GM21723 (cell line): ENCODE results near the gene TMIGD1.

Source experiments
- ATAC-seq: cut with Tn5 transposase; IDR thresholded peaks from one replicate; pipeline ENCODE4 v1.9.1; 2021; ENCODE audit warnings: mild to moderate bottlenecking, moderate library complexity; ENCODE audit not compliant: unreplicated experiment

Gene TMIGD1

GRCh38 chr17:30332057-30332542, 1.8 kb downstream of the TMIGD1 start:
- ATAC-seq: peak; percentile 69

- no peak for ATAC-seq
Measured at GRCh38 chr17:30326809-30327208, 7.0 kb downstream of the TMIGD1 start.

- no peak for ATAC-seq
Measured at GRCh38 chr17:30324723-30325122, 9.1 kb downstream of the TMIGD1 start.

DNA sequence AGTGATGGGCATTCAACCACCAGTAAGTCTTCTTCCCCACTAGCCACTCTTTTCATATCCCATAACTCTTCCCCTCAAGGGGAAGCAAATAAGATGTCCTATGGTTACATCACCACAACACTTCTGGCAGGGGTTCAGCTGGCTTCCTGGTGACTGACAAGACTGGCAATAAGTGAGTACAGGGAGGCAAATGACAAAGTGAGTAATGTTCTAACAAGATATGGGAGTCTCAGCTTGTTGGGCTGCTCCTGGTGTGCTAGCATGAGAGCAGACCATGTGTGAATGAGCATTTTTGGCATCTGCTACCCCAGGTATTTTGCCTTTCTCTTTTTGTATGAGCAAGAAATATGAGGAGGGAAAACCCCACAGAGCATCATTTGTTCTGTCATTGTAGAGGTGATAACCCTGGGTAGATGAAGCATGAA, 9.9 kb downstream of the TMIGD1 start:
- no peak for ATAC-seq

- no peak for ATAC-seq
Measured at GRCh38 chr17:30323262-30323894, 10.5 kb downstream of the TMIGD1 start.

- ATAC-seq: no peak
Measured at GRCh38 chr17:30321314-30321713, 12.5 kb downstream of the TMIGD1 start.

- no peak for ATAC-seq
Measured at GRCh38 chr17:30318155-30318554, 15.7 kb downstream of the TMIGD1 start.

DNA sequence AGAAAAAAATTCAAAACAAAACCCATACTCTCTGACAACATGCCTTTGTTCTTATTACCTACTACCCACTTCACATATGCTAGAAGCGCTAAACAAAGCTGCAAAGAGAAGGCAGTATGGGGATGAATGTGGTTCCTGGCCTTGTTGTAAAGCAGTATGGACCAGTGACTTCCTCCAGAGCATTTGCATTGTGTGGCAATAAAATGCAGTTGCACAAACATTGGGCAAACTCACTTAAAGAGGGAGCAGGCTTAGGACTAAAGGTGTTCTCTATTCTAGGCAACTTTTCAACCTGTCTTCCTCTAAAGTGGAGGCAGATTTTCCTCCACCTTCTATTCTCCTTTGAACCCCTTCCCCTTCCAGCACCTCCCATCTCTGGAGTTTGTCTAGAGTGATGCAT, 17.1 kb downstream of the TMIGD1 start:
- ATAC-seq: no peak

GRCh38 chr17:30315106-30315505, 18.8 kb downstream of the TMIGD1 start:
- no peak for ATAC-seq

GRCh38 chr17:30314474-30314873, 19.4 kb downstream of the TMIGD1 start:
- no peak for ATAC-seq

DNA sequence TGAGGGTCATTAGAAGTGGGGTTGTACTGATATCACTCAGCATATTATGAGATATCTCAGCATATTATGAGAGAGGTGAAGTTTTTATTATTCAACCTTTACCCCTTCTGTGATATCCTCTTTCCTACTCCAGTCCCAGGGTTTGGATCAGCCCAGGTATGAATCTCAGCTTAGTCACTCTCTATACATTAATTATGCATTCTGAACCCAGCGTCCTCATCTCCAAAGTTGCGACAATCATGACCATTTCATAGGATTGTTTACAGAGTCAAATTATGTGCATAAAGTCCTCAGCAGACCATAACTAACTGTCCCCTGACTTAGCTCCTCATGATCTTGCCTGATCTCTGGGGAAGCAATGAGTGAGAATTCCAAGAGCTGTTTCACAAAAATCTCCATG, 21.6 kb downstream of the TMIGD1 start:
- ATAC-seq: no peak

DNA sequence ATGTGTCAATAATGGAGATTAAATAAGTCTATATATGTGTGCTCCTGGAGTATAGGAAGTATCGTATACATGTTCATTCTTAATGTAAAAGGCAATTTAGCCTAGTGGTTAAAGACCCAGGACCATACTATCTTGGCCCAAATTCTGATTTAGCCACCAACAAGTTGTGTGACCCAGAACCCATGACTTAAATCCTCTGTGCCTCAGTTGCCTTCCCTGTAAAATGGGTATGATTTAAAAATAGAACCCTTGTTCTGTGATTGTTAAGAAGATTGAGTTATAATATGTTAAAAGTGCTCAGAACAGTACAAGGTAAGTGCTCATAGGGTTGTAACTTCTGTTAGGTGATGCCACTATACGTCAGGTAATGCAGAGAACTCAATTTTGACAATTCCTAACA, 23.3 kb downstream of the TMIGD1 start:
- no peak for ATAC-seq

DNA sequence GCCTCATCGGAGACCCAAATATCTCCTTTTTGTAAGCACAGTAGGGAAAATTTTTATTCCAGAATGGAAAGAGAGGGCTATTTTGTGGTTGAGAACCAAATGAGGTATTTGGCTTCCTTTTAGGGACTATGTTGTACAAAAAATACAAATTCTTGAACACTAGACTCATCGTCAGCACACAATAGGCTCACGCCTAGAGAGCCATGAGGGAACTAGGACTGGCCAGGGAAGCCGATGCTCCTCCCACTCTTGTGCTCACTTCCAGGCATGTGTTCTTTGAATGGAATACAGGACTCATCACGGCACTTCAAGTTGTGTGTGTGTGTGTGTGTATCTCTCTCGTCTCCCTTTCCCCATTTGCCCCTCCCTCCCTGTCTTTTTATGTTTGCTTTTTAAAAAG, 24.3 kb downstream of the TMIGD1 start:
- no peak for ATAC-seq

- ATAC-seq: no peak
Measured at GRCh38 chr17:30308406-30308805, 25.5 kb downstream of the TMIGD1 start.

DNA sequence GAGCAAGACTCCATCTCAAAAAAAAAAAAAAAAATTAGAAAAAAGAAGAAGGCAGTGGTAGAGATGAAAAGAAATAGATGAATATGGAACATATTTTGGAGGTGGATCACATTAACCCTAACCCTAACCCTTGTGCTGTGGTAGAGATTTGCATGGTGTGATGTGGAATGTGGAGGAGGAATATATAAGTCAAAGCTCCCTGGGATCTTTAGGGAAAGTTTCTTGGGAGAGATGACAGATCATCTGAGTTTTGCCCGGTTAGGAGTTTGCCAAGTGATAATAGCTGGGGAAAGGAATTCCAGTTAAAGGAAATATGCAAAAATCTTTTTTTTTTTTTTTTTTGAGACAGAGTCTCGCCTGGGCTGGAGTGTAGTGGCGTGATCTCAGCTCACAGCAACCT, 29.1 kb downstream of the TMIGD1 start:
- ATAC-seq: no peak

GRCh38 chr17:30302241-30302640, 31.6 kb downstream of the TMIGD1 start:
- no peak for ATAC-seq

GRCh38 chr17:30300818-30301217, 33.0 kb downstream of the TMIGD1 start:
- no peak for ATAC-seq

DNA sequence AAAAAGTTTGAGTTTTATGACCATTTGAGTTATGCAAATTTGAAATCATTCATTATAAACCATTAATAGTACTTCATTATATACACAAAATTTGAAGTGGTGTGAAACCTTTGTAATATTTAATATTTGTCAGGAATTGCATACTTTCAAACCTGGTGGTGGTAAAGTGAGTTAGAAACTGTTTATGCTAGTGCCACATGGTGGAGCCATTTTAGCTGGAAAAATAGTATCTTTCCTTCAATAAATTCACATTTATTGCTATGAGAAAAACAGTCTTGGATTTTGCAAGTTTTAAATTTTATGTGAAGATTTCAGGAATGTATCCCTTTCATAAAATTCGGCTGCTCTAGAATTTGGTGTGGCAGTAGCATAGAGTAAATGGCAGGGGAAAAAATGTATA, 34.9 kb downstream of the TMIGD1 start:
- no peak for ATAC-seq

DNA sequence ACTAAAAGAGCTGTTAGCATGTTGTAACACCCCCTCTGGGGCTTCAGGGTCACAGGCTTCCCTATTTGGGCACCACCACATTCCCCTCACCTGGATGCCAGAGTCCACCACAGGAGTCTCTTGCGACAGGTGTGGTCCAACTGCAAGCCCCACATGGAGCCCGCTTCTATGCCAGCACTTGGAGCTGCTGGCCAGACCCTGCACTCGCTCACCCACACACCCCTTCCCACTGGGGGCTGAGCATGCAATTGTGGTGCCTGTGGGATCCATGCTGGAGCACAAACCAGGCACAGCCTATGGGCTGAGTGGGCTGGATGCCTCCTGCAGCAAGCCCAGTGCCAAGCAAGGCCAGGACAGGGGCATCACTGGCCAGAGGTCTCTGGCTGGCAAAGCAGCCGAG, 36.1 kb downstream of the TMIGD1 start:
- ATAC-seq: no peak

DNA sequence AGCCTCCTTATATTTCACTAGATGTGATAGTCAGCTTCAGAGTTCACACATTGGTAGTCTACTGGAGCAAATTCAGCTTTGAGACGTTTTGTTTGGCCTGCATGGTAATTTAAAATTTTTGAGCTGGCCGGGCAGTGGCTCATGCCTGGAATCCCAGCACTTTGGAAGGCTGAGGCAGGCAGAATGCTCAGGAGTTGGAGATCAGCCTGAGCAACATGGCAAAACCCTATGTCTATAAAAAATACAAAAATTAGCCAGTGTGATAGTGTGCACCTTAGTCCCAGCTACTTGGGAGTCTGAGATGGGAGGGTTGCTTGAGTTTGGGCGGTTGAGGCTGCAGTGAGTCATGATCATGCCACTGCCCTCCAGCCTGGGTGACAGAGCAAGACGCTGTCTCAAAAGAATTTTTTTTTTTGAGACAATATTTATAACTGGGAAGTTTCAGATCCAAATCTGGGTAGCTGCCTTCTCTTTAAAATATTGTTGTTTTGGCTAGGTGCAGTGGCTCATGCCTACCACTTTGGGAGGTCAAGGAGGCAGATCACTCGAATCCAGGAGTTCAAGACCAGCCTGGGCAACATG, 37.3 kb downstream of the TMIGD1 start:
- no peak for ATAC-seq

DNA sequence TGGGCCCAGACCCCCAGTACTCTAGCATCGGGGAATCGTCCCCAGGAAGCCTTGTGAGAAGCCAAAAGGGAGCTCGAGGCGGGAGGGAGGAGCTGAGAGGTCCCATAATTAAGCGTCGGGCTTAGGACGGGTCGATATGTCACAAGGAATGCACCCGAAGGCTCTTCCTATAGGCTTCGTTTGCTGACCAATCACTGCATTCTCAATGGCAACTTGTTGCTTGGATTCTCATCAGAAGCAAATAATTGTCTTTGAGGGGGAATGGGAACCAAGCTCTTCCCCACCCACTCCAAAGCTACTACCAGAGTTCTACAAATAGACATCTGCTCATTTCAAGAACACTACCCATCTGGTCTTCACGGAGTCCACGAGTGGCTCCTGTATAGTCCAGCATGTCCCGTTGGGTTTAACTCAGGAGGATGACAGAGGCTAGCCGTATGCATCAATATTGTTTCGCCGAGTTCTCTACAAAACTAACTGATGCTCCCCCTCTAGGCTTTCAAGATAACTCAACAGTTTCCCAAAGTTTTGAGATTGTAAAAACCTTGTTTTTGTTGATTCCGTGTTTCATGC, 41.5 kb downstream of the TMIGD1 start:
- ATAC-seq: peak; percentile 25

DNA sequence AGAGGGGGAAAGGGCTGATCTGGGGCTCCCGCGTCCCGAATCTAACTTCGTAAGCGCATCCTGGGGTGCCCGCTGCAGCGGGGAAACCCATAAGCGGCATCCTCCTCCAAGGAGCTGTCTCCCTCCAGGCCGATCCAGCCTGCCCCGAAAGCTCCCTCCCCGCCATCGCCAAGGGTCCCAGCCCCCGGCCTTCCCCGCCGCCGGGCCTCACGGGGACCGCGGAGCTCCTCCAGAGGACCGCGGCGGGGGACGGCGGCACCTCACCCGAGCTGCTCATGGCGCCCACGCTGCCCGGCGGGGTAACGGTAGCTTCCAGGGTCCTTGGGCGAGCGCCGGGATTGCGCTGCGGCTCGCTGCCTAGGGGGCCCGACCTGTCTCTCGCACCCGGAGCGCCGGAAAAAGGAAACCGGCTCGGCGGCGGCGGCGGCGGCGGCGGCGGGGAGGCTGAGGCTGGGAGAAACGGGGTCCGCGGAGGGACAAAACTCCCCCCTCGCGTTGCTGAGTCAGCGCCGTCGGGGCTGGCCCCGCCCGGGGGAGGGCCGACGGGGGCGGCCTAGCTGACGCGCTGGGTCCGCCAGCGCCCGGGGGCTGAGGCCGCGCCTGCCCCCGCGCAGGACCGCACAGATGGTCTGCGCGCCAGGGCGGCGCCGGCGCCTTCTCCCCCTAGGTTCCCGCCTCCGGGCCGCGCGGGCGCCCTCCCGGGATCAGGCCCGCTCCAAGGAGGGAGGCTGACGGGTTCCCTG, 42.1 kb downstream of the TMIGD1 start, which contains the start of gene BLMH:
TSS of gene BLMH (minus strand) at position 402 of the 743 bp plus-strand sequence. CDS start at position 277, 125 bp downstream.
- peak; percentile 74 for ATAC-seq
